Measurements from ENCODE around the gene GRHPR. TPM values are rescaled to one million over a fixed set of nuclear protein-coding genes. Genes with fewer than 3 reads are reported as not detected.

GRHPR gene
- polyA plus RNA-seq, 1 experiment: 227 TPM

DNA sequence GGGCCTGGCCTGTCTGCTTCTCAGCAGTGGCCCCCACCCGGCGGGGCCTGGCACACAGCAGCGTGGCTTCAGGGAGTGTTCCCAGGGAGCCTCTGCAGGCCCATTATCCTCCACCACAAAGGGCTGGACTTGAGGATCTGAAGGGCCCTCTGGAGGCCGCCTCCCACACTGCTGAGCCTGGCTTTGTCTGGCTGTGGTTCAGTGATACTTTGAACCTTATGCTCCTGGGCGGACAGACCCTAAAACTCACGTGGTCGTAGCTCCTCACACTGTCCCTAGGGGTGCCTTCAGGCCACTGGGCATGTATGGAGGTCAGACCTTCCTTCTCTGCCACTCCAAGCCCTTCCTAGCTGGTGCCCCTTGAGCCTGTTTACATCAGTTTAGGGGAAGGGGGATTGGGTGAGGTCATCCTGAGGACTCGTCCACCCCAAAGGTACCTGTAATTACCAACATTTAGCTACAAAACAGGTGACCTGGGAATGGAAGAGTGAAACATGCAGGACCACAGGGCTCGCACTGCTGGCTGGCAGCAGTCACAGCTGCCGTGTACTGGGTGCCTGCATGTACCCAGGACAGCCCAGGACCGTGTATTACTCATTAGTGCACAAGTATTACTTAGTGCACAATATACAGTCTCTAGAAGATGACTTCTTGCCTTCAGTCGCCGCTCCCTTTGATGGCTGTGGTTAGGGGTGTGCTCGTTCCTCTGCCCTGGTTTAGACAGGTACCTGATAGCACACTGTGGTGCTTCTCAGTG lies 8.5 kb downstream of the GRHPR start:
- CTCF ChIA-PET: no interaction called here
- no peaks in the 10 kb centered on the region for H3K27me3 ChIP-seq (ENCODE audit: control insufficient read depth, insufficient read depth, low read length)
- H3K4me3 ChIP-seq (ENCODE audit: low read depth, low read length): no peak overlapping the region
- POLR2A ChIA-PET: no interaction called here
- DNase-seq (ENCODE audit: low read depth): no peak
- TF ChIP-seq, protein P1, sequence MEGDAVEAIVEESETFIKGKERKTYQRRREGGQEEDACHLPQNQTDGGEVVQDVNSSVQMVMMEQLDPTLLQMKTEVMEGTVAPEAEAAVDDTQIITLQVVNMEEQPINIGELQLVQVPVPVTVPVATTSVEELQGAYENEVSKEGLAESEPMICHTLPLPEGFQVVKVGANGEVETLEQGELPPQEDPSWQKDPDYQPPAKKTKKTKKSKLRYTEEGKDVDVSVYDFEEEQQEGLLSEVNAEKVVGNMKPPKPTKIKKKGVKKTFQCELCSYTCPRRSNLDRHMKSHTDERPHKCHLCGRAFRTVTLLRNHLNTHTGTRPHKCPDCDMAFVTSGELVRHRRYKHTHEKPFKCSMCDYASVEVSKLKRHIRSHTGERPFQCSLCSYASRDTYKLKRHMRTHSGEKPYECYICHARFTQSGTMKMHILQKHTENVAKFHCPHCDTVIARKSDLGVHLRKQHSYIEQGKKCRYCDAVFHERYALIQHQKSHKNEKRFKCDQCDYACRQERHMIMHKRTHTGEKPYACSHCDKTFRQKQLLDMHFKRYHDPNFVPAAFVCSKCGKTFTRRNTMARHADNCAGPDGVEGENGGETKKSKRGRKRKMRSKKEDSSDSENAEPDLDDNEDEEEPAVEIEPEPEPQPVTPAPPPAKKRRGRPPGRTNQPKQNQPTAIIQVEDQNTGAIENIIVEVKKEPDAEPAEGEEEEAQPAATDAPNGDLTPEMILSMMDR (IDR thresholded peaks at IDR 0.05; ENCODE audit: insufficient read depth, low read depth, low read length): 0 out of 2 replicates have a peak, but pooled peaks have one; percentile 4
- H3K36me3 ChIP-seq (ENCODE audit: control insufficient read depth, insufficient read depth, low read length): peaks cover 44% of the 10 kb centered on the region

DNA sequence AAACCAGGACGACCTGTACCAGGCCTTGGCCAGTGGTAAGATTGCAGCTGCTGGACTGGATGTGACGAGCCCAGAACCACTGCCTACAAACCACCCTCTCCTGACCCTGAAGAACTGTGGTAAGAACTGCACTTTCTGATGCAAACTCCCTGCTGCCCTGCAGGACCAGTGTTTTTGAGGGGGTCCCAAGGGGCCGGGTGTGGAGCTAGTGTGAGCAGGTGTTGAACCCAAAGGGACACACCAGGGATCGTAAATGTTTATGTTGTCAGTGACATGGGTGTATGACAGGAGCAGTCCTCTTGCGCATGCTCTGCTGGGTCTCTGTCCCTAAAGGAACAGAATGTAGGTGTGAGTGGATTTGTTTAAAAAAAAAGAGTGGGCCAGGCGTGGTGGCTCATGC lies 9.5 kb downstream of the GRHPR start:
- DNase-seq (ENCODE audit: low read depth): no peak
- Histone ChIP-seq H3K27me3 (ENCODE audit: control insufficient read depth, insufficient read depth, low read length) (no peaks in the 10 kb centered on the region), H3K36me3 (ENCODE audit: control insufficient read depth, insufficient read depth, low read length) (peaks cover 42% of the 10 kb centered on the region), H3K4me3 (ENCODE audit: low read depth, low read length) (no peak overlapping the region)
- TF ChIP-seq, protein P1 (IDR thresholded peaks at IDR 0.05; ENCODE audit: insufficient read depth, low read depth, low read length): no peak
- POLR2A ChIA-PET: no interaction called here
- CTCF ChIA-PET: no interaction called here

DNA sequence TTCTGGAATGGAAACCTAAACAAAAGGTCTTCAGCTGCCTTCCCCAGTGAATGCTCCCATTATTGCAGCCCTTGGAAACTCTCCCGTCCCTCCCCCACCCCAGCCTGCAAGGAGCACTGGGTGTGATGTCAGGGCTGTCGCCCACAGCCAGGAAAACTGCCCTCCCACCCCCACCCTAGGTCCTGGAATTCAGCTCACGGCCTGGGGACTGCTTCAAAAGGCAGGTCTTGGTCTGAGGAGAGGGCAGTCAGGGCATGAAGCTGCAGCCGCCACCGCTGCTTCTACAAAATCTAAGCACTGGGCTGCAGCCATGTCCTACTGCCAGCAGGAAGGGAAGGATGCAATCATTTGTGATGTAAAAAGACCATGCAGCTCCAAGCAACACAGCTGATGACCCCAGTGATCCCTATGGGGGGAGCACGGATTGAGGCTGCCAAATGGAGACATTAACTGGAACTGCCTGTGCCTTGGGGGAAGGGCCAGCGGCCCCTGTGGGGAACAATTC lies 11.4 kb downstream of the GRHPR start:
- H3K27me3 ChIP-seq (ENCODE audit: control insufficient read depth, insufficient read depth, low read length): no peaks in the 10 kb centered on the region
- H3K4me3 ChIP-seq (ENCODE audit: low read depth, low read length): no peak overlapping the region
- H3K36me3 ChIP-seq (ENCODE audit: control insufficient read depth, insufficient read depth, low read length): peaks cover 36% of the 10 kb centered on the region
- ChIA-PET POLR2A (no interaction called here), CTCF (no interaction called here)
- no peak for DNase-seq (ENCODE audit: low read depth)
- TF ChIP-seq, protein P1 (IDR thresholded peaks at IDR 0.05; ENCODE audit: insufficient read depth, low read depth, low read length): no peak

DNA sequence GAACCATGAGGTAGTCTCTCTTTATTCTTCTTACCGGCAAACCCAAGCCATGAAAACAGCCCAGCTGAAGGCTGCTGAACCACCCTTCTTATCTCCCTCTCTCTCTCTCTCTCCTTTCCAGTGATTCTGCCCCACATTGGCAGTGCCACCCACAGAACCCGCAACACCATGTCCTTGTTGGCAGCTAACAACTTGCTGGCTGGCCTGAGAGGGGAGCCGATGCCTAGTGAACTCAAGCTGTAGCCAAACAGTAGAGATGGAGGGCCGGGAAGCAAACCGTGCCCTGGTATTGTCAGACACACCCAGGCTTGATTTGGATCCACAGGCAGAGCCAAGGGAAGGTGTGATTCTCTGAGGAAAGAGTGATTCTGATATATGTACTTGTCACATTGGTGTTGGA lies 14.0 kb downstream of the GRHPR start:
- ChIA-PET POLR2A (no interaction called here), CTCF (no interaction called here)
- Histone ChIP-seq H3K4me3 (ENCODE audit: low read depth, low read length) (no peak overlapping the region), H3K27me3 (ENCODE audit: control insufficient read depth, insufficient read depth, low read length) (no peaks in the 10 kb centered on the region), H3K36me3 (ENCODE audit: control insufficient read depth, insufficient read depth, low read length) (peaks cover 33% of the 10 kb centered on the region)
- TF ChIP-seq, protein P1 (IDR thresholded peaks at IDR 0.05; ENCODE audit: insufficient read depth, low read depth, low read length): no peak
- DNase-seq (ENCODE audit: low read depth): no peak

DNA sequence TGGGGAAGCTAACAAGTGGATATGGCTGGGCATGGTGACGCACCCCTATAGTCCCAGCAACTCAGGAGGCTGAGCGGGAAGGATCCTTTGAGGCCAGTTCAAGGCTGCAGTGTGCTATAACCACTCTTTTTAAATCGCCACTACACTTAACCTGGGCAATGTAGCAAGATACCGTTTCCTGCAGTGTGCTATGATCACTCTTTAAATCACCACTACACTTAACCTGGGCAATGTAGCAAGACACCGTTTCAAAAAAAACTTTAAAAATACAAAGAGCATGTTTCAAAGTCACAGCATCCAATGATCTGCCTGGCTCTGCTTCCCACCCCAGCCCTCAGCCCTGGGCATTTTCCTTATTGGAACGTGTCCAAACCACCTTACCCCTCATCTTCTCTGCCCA lies 14.5 kb downstream of the GRHPR start:
- TF ChIP-seq, protein P1 (IDR thresholded peaks at IDR 0.05; ENCODE audit: insufficient read depth, low read depth, low read length): no peak
- Histone ChIP-seq H3K36me3 (ENCODE audit: control insufficient read depth, insufficient read depth, low read length) (peaks cover 33% of the 10 kb centered on the region), H3K27me3 (ENCODE audit: control insufficient read depth, insufficient read depth, low read length) (no peaks in the 10 kb centered on the region), H3K4me3 (ENCODE audit: low read depth, low read length) (no peak overlapping the region)
- DNase-seq (ENCODE audit: low read depth): no peak
- ChIA-PET CTCF (no interaction called here), POLR2A (no interaction called here)
